GM23338 (cell line): ENCODE data around the gene LRRC10B. TPM values are rescaled to one million over a fixed set of nuclear protein-coding genes. Genes with fewer than 3 reads are reported as not detected.

Source experiments
- ATAC-seq: fragments of 200-7000 bp; cut with Tn5 transposase; 3 replicates; pipeline ENCODE4 v1.9.1; 2020
- DNase-seq: peaks from one replicate; pipeline ENCODE4 v3.0.0-alpha.2; 2015; ENCODE audit warnings: low spot score
- H2AFZ ChIP-seq: fragments of 200-600 bp; sonication (generic); 2 replicates; pipeline ENCODE4 v1.8.0; 2016; ENCODE audit warnings: antibody characterized with exemption, mild to moderate bottlenecking, moderate library complexity
- H3F3A ChIP-seq: fragments of 200-600 bp; sonication (generic); replicated peaks from 2 replicates; pipeline ENCODE4 v1.8.0; 2017; ENCODE audit warnings: antibody characterized with exemption, mixed run types, low read depth
- H3K27ac ChIP-seq: fragments of 200-600 bp; sonication (generic); 2 replicates; pipeline ENCODE4 v1.6.1; 2016; ENCODE audit warnings: low read depth
- H3K27me3 ChIP-seq: fragments of 200-600 bp; sonication (generic); 2 replicates; pipeline ENCODE4 v1.8.0; 2016; ENCODE audit warnings: mild to moderate bottlenecking, mixed run types, moderate library complexity; ENCODE audit not compliant: insufficient read depth
- H3K36me3 ChIP-seq: fragments of 200-600 bp; sonication (generic); 2 replicates; pipeline ENCODE4 v1.8.0; 2016; ENCODE audit warnings: mild to moderate bottlenecking; ENCODE audit not compliant: insufficient read depth
- H3K4me1 ChIP-seq: fragments of 200-600 bp; sonication (generic); 2 replicates; pipeline ENCODE4 v1.8.0; 2016; ENCODE audit warnings: mild to moderate bottlenecking, moderate library complexity; ENCODE audit not compliant: insufficient read depth
- H3K4me2 ChIP-seq: fragments of 200-600 bp; sonication (generic); 2 replicates; pipeline ENCODE4 v1.7.1; 2017; ENCODE audit warnings: mixed run types
- H3K4me3 ChIP-seq: fragments of 200-600 bp; sonication (generic); 2 replicates; pipeline ENCODE4 v1.6.1; 2016; ENCODE audit warnings: mixed run types
- H3K79me2 ChIP-seq: fragments of 200-600 bp; sonication (generic); replicated peaks from 2 replicates; pipeline ENCODE4 v1.8.0; 2017; ENCODE audit warnings: mild to moderate bottlenecking; ENCODE audit not compliant: insufficient read depth
- H3K9me2 ChIP-seq: fragments of 200-600 bp; sonication (generic); 2 replicates; pipeline ENCODE4 v1.8.0; 2017; ENCODE audit not compliant: insufficient read depth
- H4K20me1 ChIP-seq: fragments of 200-600 bp; sonication (generic); replicated peaks from 2 replicates; pipeline ENCODE4 v1.8.0; 2017; ENCODE audit warnings: mild to moderate bottlenecking; ENCODE audit not compliant: insufficient read depth
- H3K27ac Mint-ChIP-seq: 2 replicates; pipeline ENCODE4 v1.8.0; 2020; ENCODE audit warnings: inconsistent platforms, mild to moderate bottlenecking, moderate library complexity, mixed read lengths
- H3K27me3 Mint-ChIP-seq: 3 replicates; pipeline ENCODE4 v1.8.0; 2022; ENCODE audit warnings: low read depth, mild to moderate bottlenecking, moderate library complexity, mixed read lengths, inconsistent platforms; ENCODE audit not compliant: insufficient read depth, poor library complexity
- H3K36me3 Mint-ChIP-seq: 3 replicates; pipeline ENCODE4 v1.8.0; 2021; ENCODE audit warnings: low read depth, mild to moderate bottlenecking, inconsistent platforms, moderate library complexity, mixed read lengths
- H3K4me1 Mint-ChIP-seq: 3 replicates; pipeline ENCODE4 v1.8.0; 2020; ENCODE audit warnings: mild to moderate bottlenecking, inconsistent platforms, mixed read lengths
- H3K4me3 Mint-ChIP-seq: 3 replicates; pipeline ENCODE4 v1.8.0; 2021; ENCODE audit warnings: moderate library complexity, mild to moderate bottlenecking, inconsistent platforms, mixed read lengths
- H3K9me3 Mint-ChIP-seq: 3 replicates; pipeline ENCODE4 v1.8.0; 2020; ENCODE audit warnings: moderate library complexity, mild to moderate bottlenecking, inconsistent platforms, mixed read lengths
- EZH2 ChIP-seq: fragments of 200-600 bp; sonication (generic); IDR thresholded peaks from one replicate; pipeline ENCODE4 v1.8.0; 2017; ENCODE audit warnings: antibody characterized with exemption, mild to moderate bottlenecking, low read depth; ENCODE audit not compliant: unreplicated experiment
- EZH2phosphoT487 ChIP-seq: fragments of 200-600 bp; sonication (generic); IDR thresholded peaks from one replicate; pipeline ENCODE4 v1.8.1; 2018; ENCODE audit warnings: antibody characterized with exemption; ENCODE audit not compliant: unreplicated experiment
- NANOG ChIP-seq: IDR thresholded peaks from 2 replicates; pipeline ENCODE4 v1.6.1; 2016; ENCODE audit warnings: antibody characterized with exemption, borderline replicate concordance
- POLR2AphosphoS5 ChIP-seq: IDR thresholded peaks from 2 replicates; pipeline ENCODE4 v1.6.1; 2016; ENCODE audit warnings: antibody characterized with exemption, low read depth
- STAT1 ChIP-seq: IDR thresholded peaks from one replicate; pipeline ENCODE4 v1.6.1; 2016; ENCODE audit warnings: antibody characterized with exemption; ENCODE audit not compliant: unreplicated experiment
- polyA plus RNA-seq: library from polyadenylated mRNA; unstranded; fragments of >200 nt; fragmentation: Nextera tagmentation; extraction: Ambion mirVana; gene quantifications from 2 replicates; pipeline ENCODE4 v1.2.1, GENCODE V29; 2016
- total RNA-seq: library from RNA; depleted of rRNA; stranded (reverse); fragments of >200 nt; shearing (Covaris generic); gene quantifications from 2 replicates; pipeline ENCODE4 v1.2.3, GENCODE V29; 2014
- TF ChIP-seq, protein P1 (sequence below): fragments of 250-450 bp; sonication (Bioruptor Pico); IDR thresholded peaks from 2 replicates; pipeline ENCODE4 v1.5.0; 2020; ENCODE audit warnings: mild to moderate bottlenecking, moderate library complexity

Gene LRRC10B
- total and polyA plus RNA-seq, 2 experiments from 2014 or later = 0.47 to 1.6 TPM

GRCh38 chr11:61540528-61540927, 32.0 kb downstream of the LRRC10B start (continued):
- TF ChIP-seq, protein P1, sequence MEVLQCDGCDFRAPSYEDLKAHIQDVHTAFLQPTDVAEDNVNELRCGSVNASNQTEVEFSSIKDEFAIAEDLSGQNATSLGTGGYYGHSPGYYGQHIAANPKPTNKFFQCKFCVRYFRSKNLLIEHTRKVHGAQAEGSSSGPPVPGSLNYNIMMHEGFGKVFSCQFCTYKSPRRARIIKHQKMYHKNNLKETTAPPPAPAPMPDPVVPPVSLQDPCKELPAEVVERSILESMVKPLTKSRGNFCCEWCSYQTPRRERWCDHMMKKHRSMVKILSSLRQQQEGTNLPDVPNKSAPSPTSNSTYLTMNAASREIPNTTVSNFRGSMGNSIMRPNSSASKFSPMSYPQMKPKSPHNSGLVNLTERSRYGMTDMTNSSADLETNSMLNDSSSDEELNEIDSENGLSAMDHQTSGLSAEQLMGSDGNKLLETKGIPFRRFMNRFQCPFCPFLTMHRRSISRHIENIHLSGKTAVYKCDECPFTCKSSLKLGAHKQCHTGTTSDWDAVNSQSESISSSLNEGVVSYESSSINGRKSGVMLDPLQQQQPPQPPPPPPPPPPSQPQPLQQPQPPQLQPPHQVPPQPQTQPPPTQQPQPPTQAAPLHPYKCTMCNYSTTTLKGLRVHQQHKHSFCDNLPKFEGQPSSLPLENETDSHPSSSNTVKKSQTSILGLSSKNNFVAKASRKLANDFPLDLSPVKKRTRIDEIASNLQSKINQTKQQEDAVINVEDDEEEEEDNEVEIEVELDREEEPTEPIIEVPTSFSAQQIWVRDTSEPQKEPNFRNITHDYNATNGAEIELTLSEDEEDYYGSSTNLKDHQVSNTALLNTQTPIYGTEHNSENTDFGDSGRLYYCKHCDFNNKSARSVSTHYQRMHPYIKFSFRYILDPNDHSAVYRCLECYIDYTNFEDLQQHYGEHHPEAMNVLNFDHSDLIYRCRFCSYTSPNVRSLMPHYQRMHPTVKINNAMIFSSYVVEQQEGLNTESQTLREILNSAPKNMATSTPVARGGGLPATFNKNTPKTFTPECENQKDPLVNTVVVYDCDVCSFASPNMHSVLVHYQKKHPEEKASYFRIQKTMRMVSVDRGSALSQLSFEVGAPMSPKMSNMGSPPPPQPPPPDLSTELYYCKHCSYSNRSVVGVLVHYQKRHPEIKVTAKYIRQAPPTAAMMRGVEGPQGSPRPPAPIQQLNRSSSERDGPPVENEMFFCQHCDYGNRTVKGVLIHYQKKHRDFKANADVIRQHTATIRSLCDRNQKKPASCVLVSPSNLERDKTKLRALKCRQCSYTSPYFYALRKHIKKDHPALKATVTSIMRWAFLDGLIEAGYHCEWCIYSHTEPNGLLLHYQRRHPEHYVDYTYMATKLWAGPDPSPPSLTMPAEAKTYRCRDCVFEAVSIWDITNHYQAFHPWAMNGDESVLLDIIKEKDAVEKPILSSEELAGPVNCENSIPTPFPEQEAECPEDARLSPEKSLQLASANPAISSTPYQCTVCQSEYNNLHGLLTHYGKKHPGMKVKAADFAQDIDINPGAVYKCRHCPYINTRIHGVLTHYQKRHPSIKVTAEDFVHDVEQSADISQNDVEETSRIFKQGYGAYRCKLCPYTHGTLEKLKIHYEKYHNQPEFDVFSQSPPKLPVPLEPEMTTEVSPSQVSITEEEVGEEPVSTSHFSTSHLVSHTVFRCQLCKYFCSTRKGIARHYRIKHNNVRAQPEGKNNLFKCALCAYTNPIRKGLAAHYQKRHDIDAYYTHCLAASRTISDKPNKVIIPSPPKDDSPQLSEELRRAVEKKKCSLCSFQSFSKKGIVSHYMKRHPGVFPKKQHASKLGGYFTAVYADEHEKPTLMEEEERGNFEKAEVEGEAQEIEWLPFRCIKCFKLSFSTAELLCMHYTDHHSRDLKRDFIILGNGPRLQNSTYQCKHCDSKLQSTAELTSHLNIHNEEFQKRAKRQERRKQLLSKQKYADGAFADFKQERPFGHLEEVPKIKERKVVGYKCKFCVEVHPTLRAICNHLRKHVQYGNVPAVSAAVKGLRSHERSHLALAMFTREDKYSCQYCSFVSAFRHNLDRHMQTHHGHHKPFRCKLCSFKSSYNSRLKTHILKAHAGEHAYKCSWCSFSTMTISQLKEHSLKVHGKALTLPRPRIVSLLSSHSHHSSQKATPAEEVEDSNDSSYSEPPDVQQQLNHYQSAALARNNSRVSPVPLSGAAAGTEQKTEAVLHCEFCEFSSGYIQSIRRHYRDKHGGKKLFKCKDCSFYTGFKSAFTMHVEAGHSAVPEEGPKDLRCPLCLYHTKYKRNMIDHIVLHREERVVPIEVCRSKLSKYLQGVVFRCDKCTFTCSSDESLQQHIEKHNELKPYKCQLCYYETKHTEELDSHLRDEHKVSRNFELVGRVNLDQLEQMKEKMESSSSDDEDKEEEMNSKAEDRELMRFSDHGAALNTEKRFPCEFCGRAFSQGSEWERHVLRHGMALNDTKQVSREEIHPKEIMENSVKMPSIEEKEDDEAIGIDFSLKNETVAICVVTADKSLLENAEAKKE = no peak
- TF ChIP-seq STAT1 (no peak), EZH2phosphoT487 (no peak), NANOG (no peak), EZH2 (no peak)

- no peaks in the 10 kb centered on the region; the same call in 2 of the 3 replicates for H3K36me3 Mint-ChIP-seq
- H3F3A ChIP-seq = 0 out of 2 replicates have a peak, but pooled peaks cover 3% of the 10 kb centered on the region
- no peak overlapping the region for H3K4me3 ChIP-seq
- peak overlapping the region; percentile 70 for H3K4me2 ChIP-seq
- no peaks in the 10 kb centered on the region for H3K27me3 ChIP-seq
- H4K20me1 ChIP-seq = no peaks in the 10 kb centered on the region
- ATAC-seq = peak; percentile 73
- no peak overlapping the region; the same call in 2 of the 3 replicates for H3K4me3 Mint-ChIP-seq
- DNase-seq = peak; percentile 80
- peaks cover 54% of the 10 kb centered on the region for H3K4me1 Mint-ChIP-seq
- H3K36me3 ChIP-seq = no peaks in the 10 kb centered on the region
- TF ChIP-seq NANOG = no peak
- 0 out of 2 replicates have a peak, but pooled peaks have one; percentile 23 for TF ChIP-seq POLR2AphosphoS5
- H3K27me3 Mint-ChIP-seq = peaks cover 12% of the 10 kb centered on the region
- H2AFZ ChIP-seq = no peak overlapping the region
- H3K9me3 Mint-ChIP-seq = no peaks in the 10 kb centered on the region
- H3K27ac ChIP-seq = no peak overlapping the region
- peaks cover 21% of the 10 kb centered on the region for H3K4me1 ChIP-seq
- H3K9me2 ChIP-seq = peaks cover 13% of the 10 kb centered on the region
- H3K27ac Mint-ChIP-seq = 0 out of 2 replicates have a peak overlapping the region, but pooled peaks have one; percentile 30
- no peaks in the 10 kb centered on the region for H3K79me2 ChIP-seq
Measured at GRCh38 chr11:61541598-61541997, 33.0 kb downstream of the LRRC10B start.
